D341Med (cell line): ENCODE data around the gene ZFP57.
"Not testable (repeated sequence)": the region's sequence is repeated elsewhere in the genome, so short reads cannot be mapped to it uniquely, and the experiment has no call there.

Experiments used
- DNase-seq: peaks from one replicate; pipeline ENCODE4 v3.0.0; 2012; ENCODE audit warnings: low spot score

The ZFP57 gene

GRCh38 chr6:29696147-29697125, 15.5 kb upstream of the ZFP57 start:
- no peak for DNase-seq

GRCh38 chr6:29694637-29695036, 13.7 kb upstream of the ZFP57 start:
- no peak for DNase-seq

DNA sequence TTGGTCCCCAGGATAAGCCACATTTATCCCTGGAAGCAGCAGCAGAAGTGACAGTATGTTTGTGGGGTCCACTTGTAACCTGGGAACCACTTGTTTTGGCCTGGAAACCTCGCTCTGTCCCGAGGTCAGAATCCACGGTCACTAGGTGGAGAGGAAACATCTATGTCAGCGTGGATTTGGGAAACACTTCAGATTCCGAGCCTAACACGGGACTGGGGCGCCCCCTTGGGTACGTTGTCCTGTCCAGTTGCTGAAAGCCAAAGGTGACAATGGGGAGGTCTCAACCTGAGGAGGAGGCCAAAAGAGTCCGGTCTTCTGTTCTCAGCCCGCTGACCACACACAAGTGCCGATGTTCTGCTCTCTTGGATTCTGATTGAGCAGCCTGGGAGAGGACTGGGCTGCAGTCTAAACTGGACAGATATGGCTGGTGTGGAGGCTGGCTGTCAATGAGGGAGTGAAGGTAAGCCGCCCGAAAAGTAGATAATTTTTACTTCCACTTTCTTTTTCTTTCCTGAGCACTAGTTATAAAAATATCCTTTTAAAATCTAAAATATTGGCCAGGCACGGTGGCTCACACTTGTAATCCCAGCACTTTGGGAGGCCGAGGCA, 4.9 kb upstream of the ZFP57 start:
- DNase-seq, result no peak

DNA sequence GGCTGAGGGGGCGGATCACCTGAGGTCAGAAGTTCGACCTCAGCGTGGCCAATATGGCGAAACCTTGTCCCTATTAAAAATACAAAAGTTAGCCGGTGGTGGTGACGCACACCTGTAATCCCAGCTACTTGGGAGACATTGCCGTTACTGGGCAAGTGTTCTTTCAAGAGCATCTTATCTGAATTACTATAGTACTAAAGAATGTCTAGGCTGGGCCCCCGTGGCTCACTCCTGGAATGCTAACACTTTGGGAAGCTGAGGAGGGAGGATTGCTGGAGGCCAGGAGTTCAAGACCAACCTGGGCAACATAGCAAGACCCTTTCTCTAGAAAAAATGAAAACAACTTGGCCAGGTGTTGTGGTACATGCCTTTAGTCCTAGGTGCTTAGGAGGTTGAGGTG, 859 bp upstream of the ZFP57 start:
- no peak for DNase-seq

DNA sequence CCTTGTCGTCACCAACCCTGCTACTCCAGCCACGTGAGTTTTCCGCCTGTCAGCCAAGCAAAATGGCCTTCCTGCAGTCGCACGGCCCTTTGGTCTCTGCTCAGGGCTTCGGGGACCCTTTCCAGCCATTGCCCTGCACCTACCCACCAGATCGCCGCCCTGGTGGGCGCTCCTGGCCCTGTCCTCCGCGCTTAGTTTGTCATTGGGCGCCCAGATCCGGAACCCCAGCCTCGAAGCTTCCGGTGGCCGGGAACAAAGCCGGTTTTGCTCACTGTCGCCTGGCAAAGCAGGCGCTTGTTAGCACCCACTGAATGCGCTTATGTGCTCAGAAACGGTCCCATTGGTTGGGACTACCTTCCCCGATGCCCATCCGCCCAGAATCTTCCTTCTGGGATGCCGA, 536 bp downstream of the ZFP57 start:
- no peak for DNase-seq

- DNase-seq, result no peak
These were observed 990 bp downstream of the ZFP57 start for GRCh38 chr6:29679962-29680361.

- DNase-seq, result no peak
These were observed 2.8 kb downstream of the ZFP57 start for GRCh38 chr6:29678114-29678513.

- DNase-seq, result no peak
These were observed 3.9 kb downstream of the ZFP57 start for GRCh38 chr6:29676981-29677601.

- no peak for DNase-seq
These were observed 5.4 kb downstream of the ZFP57 start for GRCh38 chr6:29675561-29675960.

- no peak for DNase-seq
These were observed 6.9 kb downstream of the ZFP57 start for GRCh38 chr6:29674008-29674407.

DNA sequence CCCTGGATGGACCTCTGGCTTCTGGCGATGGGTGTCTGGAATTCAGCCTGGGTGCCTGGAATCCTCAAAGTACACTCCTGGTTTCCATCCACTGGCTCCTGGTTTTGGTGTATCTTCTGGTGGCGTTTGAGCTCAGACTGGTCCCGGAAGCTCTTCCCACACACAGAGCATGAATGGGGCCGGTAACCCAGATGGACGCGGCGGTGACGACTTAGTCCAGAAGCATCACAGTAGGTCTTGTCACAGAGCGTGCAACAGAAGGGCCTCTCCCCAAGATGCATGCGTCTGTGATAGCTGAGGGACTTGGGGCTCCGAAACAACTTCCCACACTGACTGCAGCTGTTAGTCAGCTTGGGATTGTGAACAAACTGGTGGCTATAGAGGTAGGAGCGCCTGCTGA, 7.8 kb downstream of the ZFP57 start:
- DNase-seq, result no peak

- not testable (repeated sequence) for DNase-seq
These were observed 8.8 kb downstream of the ZFP57 start for GRCh38 chr6:29672116-29672515.

GRCh38 chr6:29671026-29671425, 9.9 kb downstream of the ZFP57 start:
- no peak for DNase-seq

GRCh38 chr6:29667158-29667557, 13.8 kb downstream of the ZFP57 start:
- no peak for DNase-seq

- DNase-seq, result no peak
These were observed 14.2 kb downstream of the ZFP57 start for GRCh38 chr6:29666826-29667130.

- DNase-seq, result no peak
These were observed 14.8 kb downstream of the ZFP57 start for GRCh38 chr6:29665942-29666825.

- DNase-seq, result no peak
These were observed 17.5 kb downstream of the ZFP57 start for GRCh38 chr6:29663300-29664042.

- DNase-seq, result not testable (repeated sequence)
These were observed 19.3 kb downstream of the ZFP57 start for GRCh38 chr6:29661502-29662141.

DNA sequence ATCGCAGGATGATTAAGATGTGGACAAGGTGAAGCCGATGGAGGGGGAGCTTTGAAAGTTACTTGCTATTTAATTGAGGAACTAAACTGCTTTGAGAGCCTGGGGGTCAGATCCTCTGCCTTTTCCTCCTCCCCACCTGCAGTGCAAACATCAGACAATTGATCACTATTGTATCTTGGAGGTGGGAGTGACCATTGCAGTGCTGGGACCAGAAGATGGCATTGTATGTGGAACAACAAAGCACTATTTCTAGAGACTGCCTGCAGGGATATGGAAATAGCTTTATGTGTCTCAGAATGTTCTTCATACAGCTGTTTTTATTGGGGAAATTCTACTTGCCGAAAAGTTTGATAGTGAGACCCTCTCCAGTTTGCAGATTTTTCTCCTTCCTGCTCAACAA, 19.9 kb downstream of the ZFP57 start:
- no peak for DNase-seq

GRCh38 chr6:29656798-29657197, 24.2 kb downstream of the ZFP57 start, which contains the start of gene MOG:
TSS of gene MOG (plus strand) at chr6:29657092. CDS start at chr6:29657210, 118 bp downstream.
- DNase-seq, result no peak

GRCh38 chr6:29656157-29656556, 24.8 kb downstream of the ZFP57 start:
- DNase-seq, result no peak
